Measurements from ENCODE around the gene PER3. TPM values are rescaled to one million over a fixed set of nuclear protein-coding genes. Genes with fewer than 3 reads are reported as not detected.

PER3 gene
- total and polyA plus RNA-seq, 2 of the 13 experiments (the other 11 are each of a cell fraction or from before 2014, with no cell fraction given) = 3.0 to 6.0 TPM

- TF ChIP-seq ZNF3 (CRISPR knock-in tag; IDR thresholded peaks at IDR 0.05) (no peak), PLRG1 (conservative IDR thresholded peaks at IDR 0.05) (no peak), POLR2AphosphoS2 (IDR thresholded peaks at IDR 0.05; ENCODE audit: low read depth, low read length) (no peak), ZFYVE20 (CRISPR knock-in tag; IDR thresholded peaks at IDR 0.05; ENCODE audit: borderline replicate concordance, low read depth) (no peak), STAG1 (CRISPR knock-in tag; IDR thresholded peaks at IDR 0.05) (peak; percentile 51), ZNF382 (CRISPR knock-in tag; IDR thresholded peaks at IDR 0.05; ENCODE audit: borderline replicate concordance) (no peak), ZEB1 (IDR thresholded peaks at IDR 0.05; ENCODE audit: insufficient replicate concordance, low read depth) (no peak), NONO (IDR thresholded peaks at IDR 0.05) (no peak), NONO (CRISPR knock-in tag; conservative IDR thresholded peaks at IDR 0.05) (no peak), NCOA5 (CRISPR knock-in tag; IDR thresholded peaks at IDR 0.05) (no peak), TBX3 (IDR thresholded peaks at IDR 0.05; ENCODE audit: borderline replicate concordance) (no peak), CTCF (CRISPR knock-in tag; IDR thresholded peaks at IDR 0.05) (peak; percentile 47), SIX1 (CRISPR knock-in tag; IDR thresholded peaks at IDR 0.05; ENCODE audit: borderline replicate concordance) (no peak), SNAPC5 (CRISPR knock-in tag; IDR thresholded peaks at IDR 0.05; ENCODE audit: borderline replicate concordance) (no peak), SMC3 (IDR thresholded peaks at IDR 0.05; ENCODE audit: low read length) (peak; percentile 21; the same call in 1 of the 2 replicates), IKZF1 (IDR thresholded peaks at IDR 0.05) (no peak)
- TF ChIP-seq, protein P1, sequence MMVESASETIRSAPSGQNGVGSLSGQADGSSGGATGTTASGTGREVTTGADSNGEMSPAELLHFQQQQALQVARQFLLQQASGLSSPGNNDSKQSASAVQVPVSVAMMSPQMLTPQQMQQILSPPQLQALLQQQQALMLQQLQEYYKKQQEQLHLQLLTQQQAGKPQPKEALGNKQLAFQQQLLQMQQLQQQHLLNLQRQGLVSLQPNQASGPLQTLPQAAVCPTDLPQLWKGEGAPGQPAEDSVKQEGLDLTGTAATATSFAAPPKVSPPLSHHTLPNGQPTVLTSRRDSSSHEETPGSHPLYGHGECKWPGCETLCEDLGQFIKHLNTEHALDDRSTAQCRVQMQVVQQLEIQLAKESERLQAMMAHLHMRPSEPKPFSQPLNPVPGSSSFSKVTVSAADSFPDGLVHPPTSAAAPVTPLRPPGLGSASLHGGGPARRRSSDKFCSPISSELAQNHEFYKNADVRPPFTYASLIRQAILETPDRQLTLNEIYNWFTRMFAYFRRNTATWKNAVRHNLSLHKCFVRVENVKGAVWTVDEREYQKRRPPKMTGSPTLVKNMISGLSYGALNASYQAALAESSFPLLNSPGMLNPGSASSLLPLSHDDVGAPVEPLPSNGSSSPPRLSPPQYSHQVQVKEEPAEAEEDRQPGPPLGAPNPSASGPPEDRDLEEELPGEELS (CRISPR knock-in tag; IDR thresholded peaks at IDR 0.05) = no peak
- ATAC-seq (peak; percentile 36; the same call in 1 of the 3 replicates), FAIRE-seq (peak; percentile 23), DNase-seq (ENCODE audit: low spot score) (peak; percentile 30)
- peaks cover 4 to 15% of the 10 kb centered on the region in 2 experiments; a peak in 4 of 5 replicates for H3K36me3 ChIP-seq (replicated peaks in 1 of 2; ENCODE audit: control insufficient read depth in 1 of 2, insufficient read depth in 2 of 2, low read length in 2 of 2)
- no peaks in the 10 kb centered on the region for H3K4me1 ChIP-seq (ENCODE audit: insufficient read depth, low read length)
- in situ Hi-C loops (cut with HindIII; ENCODE audit: extremely low pct_ligation_motif_present, low pct_unique_long_range_greater_than_20kb) (loop anchor here (5.0 kb wide), 1 partner anchor 94 kb away; no protein-coding TSS in a partner anchor), intact Hi-C loops (cut with micrococcal nuclease; ENCODE audit: unreplicated experiment) (no loop called here)
- POLR2A ChIA-PET = no interaction called here
- H3K27ac ChIP-seq (ENCODE audit: extremely low read length, insufficient read depth, low read length) = no peak overlapping the region
- CTCF ChIA-PET (ENCODE audit: low intra/inter-chr PET ratio, low total read pairs) = interaction anchor here (1.4 kb wide), 1 partner anchor 95 kb away, joined by 7 read pairs; no protein-coding TSS in a partner anchor
- BruUV-seq (replicated peaks) = no TSS peak
- H3K27me3 ChIP-seq (ENCODE audit: control insufficient read depth in 1 of 2, insufficient read depth in 2 of 2, low read length in 2 of 2) = no peaks in the 10 kb centered on the region
- no peaks in the 10 kb centered on the region for H4K20me1 ChIP-seq (ENCODE audit: insufficient read depth, low read length)
- H3K4me2 ChIP-seq (ENCODE audit: low read depth, low read length) = no peak overlapping the region
- H3K9me3 ChIP-seq (ENCODE audit: low read length) = peaks cover 4% of the 10 kb centered on the region; the same call in 1 of the 2 replicates
- H3K4me3 ChIP-seq (replicated peaks in 1 of 3; ENCODE audit: insufficient read depth in 1 of 3, low read depth in 2 of 3, low read length in 3 of 3) = no peak overlapping the region
- no peak overlapping the region for H2AFZ ChIP-seq (ENCODE audit: low read length)
- 25% methylated on average over 1 of the region's 1 CpG for WGBS (ENCODE audit: low lambda C conversion rate)
- H3K9ac ChIP-seq (ENCODE audit: insufficient read depth, low read depth, low read length) = no peak overlapping the region
- H3K79me2 ChIP-seq (ENCODE audit: insufficient read depth, low read length) = no peaks in the 10 kb centered on the region
These were observed 24.3 kb downstream of the PER3 start for GRCh38 chr1:7808253-7808844.
